Mesenchymal stem cell (in vitro differentiated cells and primary cell): ENCODE data around the gene EFCC1.

ENCODE experiments used
- DNase-seq: peaks from one replicate; pipeline ENCODE4 v3.0.0-alpha.2; 2013
- H2AFZ ChIP-seq: one replicate; pipeline ENCODE4 v1.6.1; 2013; ENCODE audit warnings: low read depth, mild to moderate bottlenecking, control low read depth, inconsistent platforms, low read length, moderate library complexity
- H2AK5ac ChIP-seq: 2 replicates; pipeline ENCODE4 v1.6.1; 2013; ENCODE audit warnings: low read length, moderate library complexity, mild to moderate bottlenecking, inconsistent platforms; ENCODE audit not compliant: severe bottlenecking
- H2BK120ac ChIP-seq: one replicate; pipeline ENCODE4 v1.6.1; 2013; ENCODE audit warnings: low read depth, mild to moderate bottlenecking, inconsistent platforms, low read length, moderate library complexity
- H2BK12ac ChIP-seq, 2 experiments: one replicate each; pipeline ENCODE4 v1.6.1; 2013; ENCODE audit warnings: inconsistent platforms in 2 of 2, low read length in 2 of 2, mild to moderate bottlenecking in 2 of 2, moderate library complexity in 2 of 2, control low read depth in 1 of 2
- H2BK15ac ChIP-seq: one replicate; pipeline ENCODE4 v1.6.1; 2013; ENCODE audit warnings: mild to moderate bottlenecking, low read depth, inconsistent platforms; ENCODE audit not compliant: poor library complexity, severe bottlenecking
- H2BK5ac ChIP-seq: 2 replicates; pipeline ENCODE4 v1.6.1; 2013; ENCODE audit warnings: low read depth, mild to moderate bottlenecking, low read length, control low read depth, inconsistent platforms; ENCODE audit not compliant: poor library complexity, severe bottlenecking
- H3K14ac ChIP-seq, 2 experiments: one replicate each; pipeline ENCODE4 v1.6.1; 2013; ENCODE audit warnings: inconsistent platforms in 2 of 2, low read length in 2 of 2, control low read depth in 1 of 2, mild to moderate bottlenecking in 1 of 2, moderate library complexity in 1 of 2
- H3K18ac ChIP-seq, 2 experiments: one replicate each; pipeline ENCODE4 v1.6.1; 2013; ENCODE audit warnings: inconsistent platforms in 2 of 2, low read length in 2 of 2, control low read depth in 1 of 2, low read depth in 1 of 2, mild to moderate bottlenecking in 1 of 2
- H3K23ac ChIP-seq, 2 experiments: one replicate each; pipeline ENCODE4 v1.6.1; 2013; ENCODE audit warnings: inconsistent platforms in 2 of 2, low read length in 2 of 2, mild to moderate bottlenecking in 2 of 2, moderate library complexity in 2 of 2, control low read depth in 1 of 2
- H3K27ac ChIP-seq: 2 replicates; pipeline ENCODE4 v1.5.1; 2013; ENCODE audit warnings: mild to moderate bottlenecking, moderate library complexity, low read length, control low read depth, inconsistent platforms; ENCODE audit not compliant: poor library complexity, severe bottlenecking
- H3K27me3 ChIP-seq, 2 experiments: 2 replicates each; pipeline versions ENCODE4 v1.6.1 to v1.7.0; 2013; ENCODE audit warnings: low read length in 2 of 2, mild to moderate bottlenecking in 2 of 2, moderate library complexity in 2 of 2, control low read depth in 1 of 2, inconsistent platforms in 1 of 2; ENCODE audit not compliant: control insufficient read depth in 1 of 2, insufficient read depth in 1 of 2
- H3K36me3 ChIP-seq, 2 experiments: 2 replicates each; pipeline versions ENCODE4 v1.6.1 to v1.7.0; 2013; ENCODE audit warnings: low read length in 2 of 2, control low read depth in 1 of 2, inconsistent platforms in 1 of 2, low read depth in 1 of 2, mild to moderate bottlenecking in 1 of 2; ENCODE audit not compliant: insufficient read depth in 2 of 2, control insufficient read depth in 1 of 2
- H3K4ac ChIP-seq, 2 experiments: one replicate each; pipeline ENCODE4 v1.6.1; 2013; ENCODE audit warnings: inconsistent platforms in 2 of 2, low read length in 2 of 2, mild to moderate bottlenecking in 2 of 2, moderate library complexity in 2 of 2, control low read depth in 1 of 2, low read depth in 1 of 2
- H3K4me1 ChIP-seq: 2 replicates; pipeline ENCODE4 v1.6.1; 2013; ENCODE audit warnings: low read depth, low read length, control low read depth; ENCODE audit not compliant: control insufficient read depth, insufficient read depth
- H3K4me2 ChIP-seq: 2 replicates; pipeline ENCODE4 v1.6.1; 2013; ENCODE audit warnings: low read length, mild to moderate bottlenecking, inconsistent platforms; ENCODE audit not compliant: poor library complexity, severe bottlenecking
- H3K4me3 ChIP-seq, 2 experiments: 2 replicates each; pipeline versions ENCODE4 v1.5.1 to v1.7.0; 2013; ENCODE audit warnings: low read length in 2 of 2, mild to moderate bottlenecking in 2 of 2, control low read depth in 1 of 2, low read depth in 1 of 2; ENCODE audit not compliant: insufficient read depth in 1 of 2
- H3K79me1 ChIP-seq: replicated peaks from 2 replicates; pipeline ENCODE4 v1.6.1; 2013; ENCODE audit warnings: mild to moderate bottlenecking, control low read depth, low read length, inconsistent platforms; ENCODE audit not compliant: poor library complexity, severe bottlenecking
- H3K9ac ChIP-seq: 2 replicates; pipeline ENCODE4 v1.7.0; 2013; ENCODE audit warnings: mild to moderate bottlenecking, low read length, moderate library complexity
- H3K9me3 ChIP-seq: 2 replicates; pipeline ENCODE4 v1.7.0; 2013; ENCODE audit warnings: mild to moderate bottlenecking, low read length; ENCODE audit not compliant: control insufficient read depth
- H4K8ac ChIP-seq: one replicate; pipeline ENCODE4 v1.6.1; 2013; ENCODE audit warnings: inconsistent platforms, mild to moderate bottlenecking, low read length, moderate library complexity
- H4K91ac ChIP-seq: one replicate; pipeline ENCODE4 v1.6.1; 2013; ENCODE audit warnings: mild to moderate bottlenecking, low read length, inconsistent platforms
- WGBS: methylation state at CpG from one replicate; pipeline ENCODE4 v1.1.7; 2013; ENCODE audit warnings: mixed read lengths; 5-methylcytosine and 5-hydroxymethylcytosine counted together

EFCC1 gene

DNA sequence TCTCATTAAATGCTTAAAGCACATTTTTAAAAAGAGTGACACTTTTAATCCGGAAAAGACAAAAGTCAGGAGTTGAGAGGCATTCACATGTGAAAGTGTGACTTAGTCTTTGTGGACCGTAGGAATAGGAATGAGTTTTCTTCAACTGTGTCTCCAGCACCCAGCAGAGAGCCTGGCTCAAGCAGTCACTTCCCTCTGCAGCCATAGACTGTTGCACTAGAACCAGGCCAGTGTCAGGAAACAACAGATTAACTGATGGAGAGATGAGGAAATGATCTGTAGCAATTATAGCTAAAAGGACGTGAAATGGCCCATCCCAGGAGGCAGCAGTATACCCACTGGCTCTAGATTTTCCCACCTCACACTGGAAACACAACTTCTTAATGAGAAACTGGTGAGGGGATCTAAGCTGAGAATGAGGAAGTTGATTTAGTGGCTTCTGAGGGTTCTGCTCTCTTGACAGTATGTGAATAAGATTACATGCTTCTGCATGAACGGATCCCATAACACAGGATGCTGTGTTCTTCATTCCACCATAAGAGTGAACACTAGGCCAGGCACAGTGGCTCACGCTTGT is 27.0 kb upstream of the EFCC1 start:
- no peak overlapping the region for H3K23ac ChIP-seq
- no peak overlapping the region for H2BK5ac ChIP-seq
- no peak overlapping the region for H2AK5ac ChIP-seq
- H3K4me1 ChIP-seq, result peaks cover 1% of the 10 kb centered on the region
- H3K4ac ChIP-seq, result no peak overlapping the region
- H4K8ac ChIP-seq, result no peak overlapping the region
- no peak overlapping the region for H3K14ac ChIP-seq
- H3K9ac ChIP-seq, result no peak overlapping the region
- H3K4me2 ChIP-seq, result no peak overlapping the region
- H2BK12ac ChIP-seq, result no peak overlapping the region
- H3K4me3 ChIP-seq, result no peak overlapping the region
- no peak for DNase-seq
- no peak overlapping the region for H2BK15ac ChIP-seq
- H3K79me1 ChIP-seq, result no peaks in the 10 kb centered on the region
- 95% methylated on average over 4 of the region's 5 CpGs for WGBS
- no peak overlapping the region for H2BK120ac ChIP-seq
- H3K27ac ChIP-seq, result no peak overlapping the region
- H3K36me3 ChIP-seq, result no peaks in the 10 kb centered on the region
- H2AFZ ChIP-seq, result no peak overlapping the region
- peaks cover 17 to 26% of the 10 kb centered on the region in 2 experiments for H3K27me3 ChIP-seq
- H4K91ac ChIP-seq, result no peak overlapping the region
- no peaks in the 10 kb centered on the region for H3K9me3 ChIP-seq
- H3K18ac ChIP-seq, result peak overlapping the region in 1 of 2 experiments; percentile 21

DNA sequence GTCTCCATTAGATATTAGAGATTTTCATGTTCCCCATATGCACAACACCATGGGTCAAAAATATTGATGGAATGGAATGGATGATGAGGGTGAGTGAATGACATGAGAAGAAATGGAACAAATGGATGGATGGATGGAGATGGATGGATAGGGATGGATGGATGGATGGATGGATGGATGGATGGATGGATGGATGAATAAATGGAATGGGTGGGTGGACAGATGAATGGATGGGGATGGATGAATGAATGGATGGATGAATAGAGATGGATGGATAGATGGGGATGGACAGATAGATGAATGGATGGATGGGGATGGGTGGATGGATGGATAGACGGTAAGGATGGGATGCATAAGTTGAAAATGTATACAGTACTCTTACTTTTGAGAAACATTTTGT is 25.8 kb upstream of the EFCC1 start:
- Histone ChIP-seq H3K27me3 (peaks cover 13 to 22% of the 10 kb centered on the region in 2 experiments), H3K4me2 (no peak overlapping the region), H2BK120ac (no peak overlapping the region), H2BK15ac (no peak overlapping the region), H2BK5ac (no peak overlapping the region), H3K4me3 (no peak overlapping the region), H3K9me3 (no peaks in the 10 kb centered on the region), H4K8ac (no peak overlapping the region), H3K9ac (no peak overlapping the region), H3K79me1 (no peaks in the 10 kb centered on the region), H3K4ac (no peak overlapping the region), H2AK5ac (no peak overlapping the region), H3K36me3 (no peaks in the 10 kb centered on the region), H3K4me1 (peaks cover 1% of the 10 kb centered on the region), H2AFZ (no peak overlapping the region), H3K27ac (no peak overlapping the region), H3K23ac (no peak overlapping the region), H2BK12ac (no peak overlapping the region), H3K14ac (no peak overlapping the region), H3K18ac (no peak overlapping the region), H4K91ac (no peak overlapping the region)
- no CpG with 5 or more reads among the region's 1 CpG for WGBS
- no peak for DNase-seq

DNA sequence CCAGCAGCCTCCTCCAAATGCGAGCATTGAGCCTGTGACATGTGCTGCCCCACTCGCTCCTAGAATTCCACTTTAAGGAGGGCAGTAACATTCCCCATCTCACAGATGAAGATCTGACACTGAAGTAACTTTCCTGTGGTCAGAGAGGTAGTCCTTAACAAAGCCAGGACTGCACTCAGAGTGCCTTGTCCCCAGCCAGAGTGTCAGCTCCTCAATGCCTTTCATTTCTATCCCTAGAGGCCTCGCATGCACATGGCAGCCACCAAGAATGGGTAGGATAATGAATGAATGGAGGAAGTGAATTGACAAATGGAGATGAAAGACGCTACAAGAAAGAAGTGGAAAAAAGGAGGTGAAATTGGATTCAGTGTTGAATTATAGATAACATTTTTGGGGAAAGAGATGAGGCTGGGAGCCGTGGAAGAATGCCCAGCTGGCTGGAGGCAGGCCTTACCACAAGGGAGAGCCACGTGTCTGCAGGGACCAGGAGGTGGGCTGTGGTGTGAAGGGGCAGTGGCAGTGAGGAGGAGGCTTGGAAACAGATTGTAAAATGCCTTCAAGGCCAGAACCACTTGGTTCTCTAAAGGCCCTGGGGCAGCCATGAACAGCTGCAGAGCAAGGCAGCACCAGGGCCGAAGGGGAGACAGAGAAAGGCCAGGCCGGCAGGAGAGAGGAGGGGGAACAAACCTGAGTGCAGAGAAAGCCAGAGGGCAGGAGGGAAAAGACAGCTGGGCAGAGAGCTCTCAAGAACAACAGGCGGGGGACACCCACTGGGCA is 17.6 kb upstream of the EFCC1 start:
- H3K23ac ChIP-seq, result no peak overlapping the region
- no peaks in the 10 kb centered on the region for H3K79me1 ChIP-seq
- peak overlapping the region in 1 of 2 experiments; percentile 13 for H3K4ac ChIP-seq
- H2AFZ ChIP-seq, result no peak overlapping the region
- no peak overlapping the region for H2BK12ac ChIP-seq
- no peak overlapping the region for H2AK5ac ChIP-seq
- peaks cover 10 to 42% of the 10 kb centered on the region in 2 experiments for H3K27me3 ChIP-seq
- H3K18ac ChIP-seq, result no peak overlapping the region
- H3K4me2 ChIP-seq, result no peak overlapping the region
- H4K8ac ChIP-seq, result no peak overlapping the region
- H3K4me1 ChIP-seq, result no peaks in the 10 kb centered on the region
- H4K91ac ChIP-seq, result no peak overlapping the region
- WGBS, result 75% methylated on average over 9 of the region's 9 CpGs
- H3K9me3 ChIP-seq, result no peaks in the 10 kb centered on the region
- H3K27ac ChIP-seq, result no peak overlapping the region
- H2BK5ac ChIP-seq, result no peak overlapping the region
- no peak overlapping the region for H3K9ac ChIP-seq
- no peak for DNase-seq
- H3K4me3 ChIP-seq, result no peak overlapping the region
- peak overlapping the region; percentile 12 for H2BK15ac ChIP-seq
- H3K36me3 ChIP-seq, result no peaks in the 10 kb centered on the region
- no peak overlapping the region for H2BK120ac ChIP-seq
- H3K14ac ChIP-seq, result no peak overlapping the region

DNA sequence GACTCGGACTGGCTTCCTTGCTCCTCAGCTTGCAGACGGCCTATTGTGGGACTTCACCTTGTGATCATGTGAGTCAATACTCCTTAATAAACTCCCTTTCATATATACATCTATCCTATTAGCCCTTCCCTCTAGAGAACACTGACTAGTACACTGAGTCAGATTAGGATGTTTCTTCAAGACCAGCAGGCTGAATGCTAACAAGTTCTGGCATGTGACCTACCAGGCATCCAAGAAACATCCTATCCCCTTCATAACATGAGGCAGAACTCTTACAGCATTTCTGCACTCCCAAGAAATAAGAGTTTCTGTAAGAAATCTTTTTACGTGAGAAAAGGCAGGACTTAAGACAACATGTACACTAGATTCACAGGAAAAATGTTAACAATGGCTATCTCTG is 16.5 kb upstream of the EFCC1 start:
- Histone ChIP-seq H3K27ac (no peak overlapping the region), H3K9ac (peak overlapping the region; percentile 8), H2BK120ac (no peak overlapping the region), H2BK12ac (no peak overlapping the region), H4K91ac (no peak overlapping the region), H3K4me3 (no peak overlapping the region), H2AK5ac (no peak overlapping the region), H4K8ac (no peak overlapping the region), H3K4me2 (no peak overlapping the region), H2AFZ (no peak overlapping the region), H3K79me1 (no peaks in the 10 kb centered on the region), H3K36me3 (no peaks in the 10 kb centered on the region), H2BK15ac (no peak overlapping the region), H3K27me3 (peaks cover 12 to 42% of the 10 kb centered on the region in 2 experiments), H3K14ac (no peak overlapping the region), H3K23ac (no peak overlapping the region), H3K4me1 (no peaks in the 10 kb centered on the region), H3K9me3 (no peaks in the 10 kb centered on the region), H3K4ac (no peak overlapping the region), H2BK5ac (no peak overlapping the region), H3K18ac (no peak overlapping the region)
- WGBS, result 90% methylated on average over 3 of the region's 3 CpGs
- DNase-seq, result no peak
